CD4-positive, alpha-beta T cell (primary cell): ENCODE data around the gene GALNTL6. TPM values are rescaled to one million over a fixed set of nuclear protein-coding genes. Genes with fewer than 3 reads are reported as not detected.

ENCODE experiments used
- ATAC-seq: fragments of 200-7000 bp; cut with Tn5 transposase; one replicate; pipeline ENCODE4 v1.10.0; 2022; ENCODE audit warnings: mild to moderate bottlenecking; ENCODE audit not compliant: poor library complexity
- CTCF ChIA-PET: fragments of 350-600 bp; sonication (Branson Sonifier 250); formaldehyde crosslinking; loops from one replicate; lab custom pipeline; 2021; ENCODE audit warnings: antibody characterized with exemption, inconsistent platforms; lab: Charles Lee
- POLR2A ChIA-PET: fragments of 350-600 bp; sonication (Branson Sonifier 250); formaldehyde crosslinking; loops from one replicate; lab custom pipeline; 2021; ENCODE audit warnings: antibody characterized with exemption, inconsistent platforms; lab: Charles Lee
- DNase-seq, 14 experiments: peaks; one replicate each; pipeline ENCODE4 v3.0.0-alpha.2; 2013 to 2020; ENCODE audit warnings: mixed read lengths in 2 of 14
- H3K27ac ChIP-seq, 2 donors: one replicate each; pipeline versions ENCODE4 v1.5.1 to v1.7.0; 2013; ENCODE audit warnings: low read length in 2 of 2, low read depth in 1 of 2, mild to moderate bottlenecking in 1 of 2
- H3K27me3 ChIP-seq, 2 experiments: 1 replicate in 1 of 2; 2 replicates in 1 of 2; pipeline versions ENCODE4 v1.6.1 to v1.7.0; 2013; ENCODE audit warnings: low read length in 2 of 2, control low read depth in 1 of 2, mild to moderate bottlenecking in 1 of 2, moderate library complexity in 1 of 2; ENCODE audit not compliant: insufficient read depth in 2 of 2, control insufficient read depth in 1 of 2
- H3K36me3 ChIP-seq: one replicate; pipeline ENCODE4 v1.6.1; 2013; ENCODE audit warnings: low read length, control low read depth; ENCODE audit not compliant: insufficient read depth
- H3K4me1 ChIP-seq: one replicate; pipeline ENCODE4 v1.6.1; 2013; ENCODE audit warnings: low read length, control low read depth; ENCODE audit not compliant: insufficient read depth
- H3K4me3 ChIP-seq: one replicate; pipeline ENCODE4 v1.5.1; 2013; ENCODE audit warnings: mild to moderate bottlenecking, low read length, moderate library complexity
- H3K9me3 ChIP-seq, 2 experiments: 1 replicate in 1 of 2; 2 replicates in 1 of 2; pipeline versions ENCODE4 v1.6.1 to v1.7.0; 2013; ENCODE audit warnings: low read length in 2 of 2, mild to moderate bottlenecking in 2 of 2, control low read depth in 1 of 2, moderate library complexity in 1 of 2; ENCODE audit not compliant: control insufficient read depth in 1 of 2, insufficient read depth in 1 of 2
- H3K27ac Mint-ChIP-seq: one replicate; pipeline ENCODE4 v1.8.0; 2020; ENCODE audit warnings: mixed read lengths
- H3K27me3 Mint-ChIP-seq: one replicate; pipeline ENCODE4 v1.8.0; 2021; ENCODE audit warnings: mixed read lengths
- H3K36me3 Mint-ChIP-seq: one replicate; pipeline ENCODE4 v1.8.0; 2021; ENCODE audit warnings: low read depth, mixed read lengths
- H3K4me1 Mint-ChIP-seq: one replicate; pipeline ENCODE4 v1.8.0; 2021; ENCODE audit warnings: low read depth, mixed read lengths
- H3K4me3 Mint-ChIP-seq: one replicate; pipeline ENCODE4 v1.8.0; 2020; ENCODE audit warnings: mild to moderate bottlenecking, mixed read lengths
- H3K9me3 Mint-ChIP-seq: one replicate; pipeline ENCODE4 v1.8.0; 2020; ENCODE audit warnings: mixed read lengths
- CTCF ChIP-seq: fragments of 200-600 bp; IDR thresholded peaks from one replicate; pipeline ENCODE4 v1.8.0; 2022; ENCODE audit warnings: antibody characterized with exemption, mild to moderate bottlenecking
- intact Hi-C, 2 experiments: fragments of 100-400 bp; cut with DNase I in 1 of 2; cut with micrococcal nuclease in 1 of 2; formaldehyde crosslinking; loops; one replicate each; pipeline versions ENCODE4 v1.15.1 to v1.9.0; 2023 to 2025; cut with DNase I, micrococcal nuclease
- total RNA-seq, 174 experiments: library from RNA in 2 of 174; stranded (reverse) in 2 of 174; gene quantifications; one replicate each; pipeline ENCODE4 v1.2.3 and lab custom pipeline; 2021 to 2026

The GALNTL6 gene
- total RNA-seq, 2 experiments from 2014 or later: not detected

- Mint-ChIP-seq H3K4me3 (no peak overlapping the region), H3K36me3 (no peaks in the 10 kb centered on the region), H3K4me1 (no peaks in the 10 kb centered on the region), H3K27me3 (peaks cover 24% of the 10 kb centered on the region), H3K9me3 (no peaks in the 10 kb centered on the region), H3K27ac (no peak overlapping the region)
- no peak for DNase-seq
- no peak for ATAC-seq
- H3K4me3 ChIP-seq: no peak overlapping the region
- no peak for TF ChIP-seq CTCF
- H3K9me3 ChIP-seq: no peaks in the 10 kb centered on the region
- ChIA-PET CTCF (interaction anchor here (0.8 kb wide), 1 partner anchor 33 kb away, joined by 8 read pairs; no protein-coding TSS in a partner anchor), POLR2A (interaction anchor here (1.0 kb wide), 1 partner anchor 8 kb away, joined by 3 read pairs; no protein-coding TSS in a partner anchor)
- H3K36me3 ChIP-seq: no peaks in the 10 kb centered on the region
- no peak overlapping the region for H3K27ac ChIP-seq
- H3K4me1 ChIP-seq: no peaks in the 10 kb centered on the region
- H3K27me3 ChIP-seq: peaks cover 0 to 3% of the 10 kb centered on the region in 2 experiments
- intact Hi-C loops: no loop called here
Observed at GRCh38 chr4:173046818-173047217, 1233.6 kb downstream of the GALNTL6 start.

GRCh38 chr4:173051232-173051631 is 1238.0 kb downstream of the GALNTL6 start:
- H3K9me3 ChIP-seq: no peaks in the 10 kb centered on the region
- H3K4me3 ChIP-seq: no peak overlapping the region
- no peaks in the 10 kb centered on the region for H3K36me3 ChIP-seq
- no peak overlapping the region for H3K27ac Mint-ChIP-seq
- H3K9me3 Mint-ChIP-seq: no peaks in the 10 kb centered on the region
- H3K27ac ChIP-seq: no peak overlapping the region
- POLR2A ChIA-PET: no interaction called here
- no peak for TF ChIP-seq CTCF
- ATAC-seq (no peak), DNase-seq (no peak)
- H3K4me3 Mint-ChIP-seq: no peak overlapping the region
- CTCF ChIA-PET: no interaction called here
- intact Hi-C loops: no loop called here
- no peaks in the 10 kb centered on the region for H3K27me3 Mint-ChIP-seq
- H3K4me1 Mint-ChIP-seq: no peaks in the 10 kb centered on the region
- H3K36me3 Mint-ChIP-seq: no peaks in the 10 kb centered on the region
- H3K4me1 ChIP-seq: no peaks in the 10 kb centered on the region
- peaks cover 0 to 9% of the 10 kb centered on the region in 2 experiments for H3K27me3 ChIP-seq

GRCh38 chr4:173051716-173052115 is 1238.5 kb downstream of the GALNTL6 start:
- intact Hi-C loops: no loop called here
- H3K4me1 ChIP-seq: no peaks in the 10 kb centered on the region

More at GRCh38 chr4:173051716-173052115, 1238.5 kb downstream of the GALNTL6 start:
- no peaks in the 10 kb centered on the region for H3K9me3 ChIP-seq
- Mint-ChIP-seq H3K36me3 (no peaks in the 10 kb centered on the region), H3K27me3 (no peaks in the 10 kb centered on the region), H3K9me3 (no peaks in the 10 kb centered on the region), H3K27ac (no peak overlapping the region), H3K4me3 (no peak overlapping the region), H3K4me1 (no peaks in the 10 kb centered on the region)
- no peak overlapping the region for H3K27ac ChIP-seq
- no peak for DNase-seq
- peaks cover 0 to 9% of the 10 kb centered on the region in 2 experiments for H3K27me3 ChIP-seq
- ATAC-seq: no peak
- TF ChIP-seq CTCF: no peak
- no peak overlapping the region for H3K4me3 ChIP-seq
- H3K36me3 ChIP-seq: no peaks in the 10 kb centered on the region
- ChIA-PET CTCF (no interaction called here), POLR2A (no interaction called here)
